ENCODE measurements around the gene HINFP.

DNA sequence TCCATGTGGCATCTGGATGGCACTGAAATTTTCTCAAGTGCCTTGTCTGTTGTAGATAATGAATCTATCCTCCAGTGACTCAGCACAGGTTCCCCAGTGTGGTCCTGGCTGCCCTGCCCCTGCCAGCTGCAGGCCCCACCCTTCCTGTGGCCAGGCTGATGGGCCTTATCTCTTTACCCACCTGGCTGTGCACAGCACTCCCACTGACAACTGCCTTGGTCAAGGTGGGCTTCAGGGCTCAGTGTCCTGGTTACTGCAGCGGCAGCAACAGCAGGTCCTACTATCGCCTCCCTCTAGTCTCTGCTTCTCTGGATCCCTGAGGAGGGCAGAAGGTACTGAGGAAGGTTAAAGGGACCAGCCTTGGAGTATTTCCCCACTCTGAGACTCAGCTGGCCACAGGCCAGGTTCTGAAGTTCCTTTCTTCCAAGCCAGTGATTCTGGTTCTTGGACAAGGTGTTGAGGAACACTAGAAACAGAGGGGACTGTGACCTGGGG lies 33.6 kb upstream of the HINFP start:
- TF ChIP-seq, protein P1, sequence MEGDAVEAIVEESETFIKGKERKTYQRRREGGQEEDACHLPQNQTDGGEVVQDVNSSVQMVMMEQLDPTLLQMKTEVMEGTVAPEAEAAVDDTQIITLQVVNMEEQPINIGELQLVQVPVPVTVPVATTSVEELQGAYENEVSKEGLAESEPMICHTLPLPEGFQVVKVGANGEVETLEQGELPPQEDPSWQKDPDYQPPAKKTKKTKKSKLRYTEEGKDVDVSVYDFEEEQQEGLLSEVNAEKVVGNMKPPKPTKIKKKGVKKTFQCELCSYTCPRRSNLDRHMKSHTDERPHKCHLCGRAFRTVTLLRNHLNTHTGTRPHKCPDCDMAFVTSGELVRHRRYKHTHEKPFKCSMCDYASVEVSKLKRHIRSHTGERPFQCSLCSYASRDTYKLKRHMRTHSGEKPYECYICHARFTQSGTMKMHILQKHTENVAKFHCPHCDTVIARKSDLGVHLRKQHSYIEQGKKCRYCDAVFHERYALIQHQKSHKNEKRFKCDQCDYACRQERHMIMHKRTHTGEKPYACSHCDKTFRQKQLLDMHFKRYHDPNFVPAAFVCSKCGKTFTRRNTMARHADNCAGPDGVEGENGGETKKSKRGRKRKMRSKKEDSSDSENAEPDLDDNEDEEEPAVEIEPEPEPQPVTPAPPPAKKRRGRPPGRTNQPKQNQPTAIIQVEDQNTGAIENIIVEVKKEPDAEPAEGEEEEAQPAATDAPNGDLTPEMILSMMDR (IDR thresholded peaks at IDR 0.05; ENCODE audit: poor library complexity, severe bottlenecking): no peak
- TF ChIP-seq EP300 (conservative IDR thresholded peaks at IDR 0.05; ENCODE audit: poor library complexity, severe bottlenecking): no peak
- TF ChIP-seq POLR2AphosphoS5 (IDR thresholded peaks at IDR 0.05): no peak
- TF ChIP-seq EZH2 (IDR thresholded peaks at IDR 0.05; ENCODE audit: borderline replicate concordance, insufficient read depth, low read length, poor library complexity, severe bottlenecking): no peak
- TF ChIP-seq TAF1 (IDR thresholded peaks at IDR 0.05; ENCODE audit: low read depth): no peak
- TF ChIP-seq, protein P2, sequence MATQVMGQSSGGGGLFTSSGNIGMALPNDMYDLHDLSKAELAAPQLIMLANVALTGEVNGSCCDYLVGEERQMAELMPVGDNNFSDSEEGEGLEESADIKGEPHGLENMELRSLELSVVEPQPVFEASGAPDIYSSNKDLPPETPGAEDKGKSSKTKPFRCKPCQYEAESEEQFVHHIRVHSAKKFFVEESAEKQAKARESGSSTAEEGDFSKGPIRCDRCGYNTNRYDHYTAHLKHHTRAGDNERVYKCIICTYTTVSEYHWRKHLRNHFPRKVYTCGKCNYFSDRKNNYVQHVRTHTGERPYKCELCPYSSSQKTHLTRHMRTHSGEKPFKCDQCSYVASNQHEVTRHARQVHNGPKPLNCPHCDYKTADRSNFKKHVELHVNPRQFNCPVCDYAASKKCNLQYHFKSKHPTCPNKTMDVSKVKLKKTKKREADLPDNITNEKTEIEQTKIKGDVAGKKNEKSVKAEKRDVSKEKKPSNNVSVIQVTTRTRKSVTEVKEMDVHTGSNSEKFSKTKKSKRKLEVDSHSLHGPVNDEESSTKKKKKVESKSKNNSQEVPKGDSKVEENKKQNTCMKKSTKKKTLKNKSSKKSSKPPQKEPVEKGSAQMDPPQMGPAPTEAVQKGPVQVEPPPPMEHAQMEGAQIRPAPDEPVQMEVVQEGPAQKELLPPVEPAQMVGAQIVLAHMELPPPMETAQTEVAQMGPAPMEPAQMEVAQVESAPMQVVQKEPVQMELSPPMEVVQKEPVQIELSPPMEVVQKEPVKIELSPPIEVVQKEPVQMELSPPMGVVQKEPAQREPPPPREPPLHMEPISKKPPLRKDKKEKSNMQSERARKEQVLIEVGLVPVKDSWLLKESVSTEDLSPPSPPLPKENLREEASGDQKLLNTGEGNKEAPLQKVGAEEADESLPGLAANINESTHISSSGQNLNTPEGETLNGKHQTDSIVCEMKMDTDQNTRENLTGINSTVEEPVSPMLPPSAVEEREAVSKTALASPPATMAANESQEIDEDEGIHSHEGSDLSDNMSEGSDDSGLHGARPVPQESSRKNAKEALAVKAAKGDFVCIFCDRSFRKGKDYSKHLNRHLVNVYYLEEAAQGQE (IDR thresholded peaks at IDR 0.05; ENCODE audit: borderline replicate concordance): no peak
- TF ChIP-seq RAD21 (conservative IDR thresholded peaks at IDR 0.05): no peak
- no peak for TF ChIP-seq SMC3 (conservative IDR thresholded peaks at IDR 0.05; ENCODE audit: poor library complexity)
